ENCODE measurements around the gene ZNF23. TPM values are rescaled to one million over a fixed set of nuclear protein-coding genes. Genes with fewer than 3 reads are reported as not detected.

Gene ZNF23
- total and polyA plus RNA-seq, 10 of the 15 experiments (the other 5 are each of a cell fraction or from before 2014, with no cell fraction given), result 3.6 to 11.5 (median 8.7) TPM

GRCh38 chr16:71484006-71484893 is 22.2 kb upstream of the ZNF23 start (continued):
- TF ChIP-seq ZBTB11 (CRISPR knock-in tag; IDR thresholded peaks at IDR 0.05) (no peak), KLF5 (IDR thresholded peaks at IDR 0.05; ENCODE audit: partially characterized antibody) (peak; percentile 71), CBFB (IDR thresholded peaks at IDR 0.05; ENCODE audit: low read depth) (peak; percentile 70), USF1 (IDR thresholded peaks at IDR 0.05; ENCODE audit: borderline replicate concordance, extremely low read length, insufficient read depth, low read depth, low read length) (no peak), PRDM15 (CRISPR knock-in tag; IDR thresholded peaks at IDR 0.05) (no peak), REST (IDR thresholded peaks at IDR 0.05; ENCODE audit: low read depth, low read length) (no peak), BHLHE40 (IDR thresholded peaks at IDR 0.05; ENCODE audit: borderline replicate concordance in 1 of 2, low read depth in 2 of 2, low read length in 1 of 2) (peak; percentile 88 to 93), RUNX3 (IDR thresholded peaks at IDR 0.05; ENCODE audit: low read length) (peak; percentile 92), WRNIP1 (IDR thresholded peaks at IDR 0.05; ENCODE audit: borderline replicate concordance, low read depth, low read length) (no peak), ZBED1 (IDR thresholded peaks at IDR 0.05; ENCODE audit: borderline replicate concordance) (no peak), BACH1 (IDR thresholded peaks at IDR 0.05; ENCODE audit: borderline replicate concordance) (peak; percentile 41; the same call in 1 of the 2 replicates), ZSCAN29 (IDR thresholded peaks at IDR 0.05) (no peak), SIN3A (IDR thresholded peaks at IDR 0.05; ENCODE audit: low read depth, low read length) (peak; percentile 70; the same call in 1 of the 2 replicates), NKRF (conservative IDR thresholded peaks at IDR 0.05) (peak; percentile 48; the same call in 1 of the 2 replicates)

Data from GM12878 (cell line).